SJCRH30 (cell line): ENCODE measurements around the gene UST. TPM values are rescaled to one million over a fixed set of nuclear protein-coding genes. Genes with fewer than 3 reads are reported as not detected.
"Not testable (repeated sequence)": the region's sequence is repeated elsewhere in the genome, so short reads cannot be mapped to it uniquely, and the experiment has no call there.

ENCODE experiments used
- DNase-seq, 2 experiments: peaks; one replicate each; pipeline ENCODE4 v3.0.0-alpha.2; 2015 to 2020
- H3K27ac ChIP-seq: fragments of 250-450 bp; sonication (Bioruptor Pico); 2 replicates; pipeline ENCODE4 v1.5.1; 2020; ENCODE audit warnings: mild to moderate bottlenecking, moderate library complexity
- H3K27me3 ChIP-seq: fragments of 250-450 bp; sonication (Bioruptor Pico); 2 replicates; pipeline ENCODE4 v1.5.1; 2020; ENCODE audit warnings: mild to moderate bottlenecking, moderate library complexity
- H3K36me3 ChIP-seq: fragments of 250-450 bp; sonication (Bioruptor Pico); 2 replicates; pipeline ENCODE4 v1.5.1; 2020; ENCODE audit warnings: mild to moderate bottlenecking, moderate library complexity
- H3K4me1 ChIP-seq: fragments of 250-450 bp; sonication (Bioruptor Pico); 2 replicates; pipeline ENCODE4 v1.5.1; 2020; ENCODE audit warnings: mild to moderate bottlenecking, moderate library complexity
- H3K4me3 ChIP-seq: fragments of 250-450 bp; sonication (Bioruptor Pico); 2 replicates; pipeline ENCODE4 v1.5.1; 2020; ENCODE audit warnings: mild to moderate bottlenecking, moderate library complexity
- H3K9me3 ChIP-seq: fragments of 250-450 bp; sonication (Bioruptor Pico); replicated peaks from 2 replicates; pipeline ENCODE4 v1.5.1; 2020; ENCODE audit warnings: mild to moderate bottlenecking, moderate library complexity
- total RNA-seq: library from RNA; depleted of rRNA; stranded (reverse); fragments of >200 nt; shearing (Covaris generic); gene quantifications from 2 replicates; pipeline ENCODE4 v1.2.3, GENCODE V29; 2014

Gene UST
- total RNA-seq, 1 experiment from 2014 or later: 28.9 TPM

DNA sequence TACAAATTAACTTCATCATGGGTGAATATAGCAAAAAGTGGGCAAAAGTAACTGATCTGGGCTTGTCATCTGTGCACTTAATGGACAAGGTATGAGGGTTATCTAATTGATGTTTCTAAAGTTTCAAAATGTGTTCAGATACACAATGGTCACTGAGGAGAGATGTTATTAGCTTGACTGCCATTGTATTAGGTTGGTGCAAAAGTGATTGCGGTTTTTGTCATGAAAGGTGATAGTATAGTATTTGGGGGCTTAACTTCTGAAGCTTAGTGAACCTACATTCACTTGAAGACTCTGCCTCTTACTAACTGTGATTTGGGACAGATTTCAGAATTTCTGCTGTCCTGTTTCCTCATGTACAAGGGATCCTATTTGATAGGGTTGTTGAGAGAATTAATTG, 159.6 kb downstream of the UST start:
- H3K4me3 ChIP-seq: no peak overlapping the region
- DNase-seq: no peak
- no peaks in the 10 kb centered on the region for H3K9me3 ChIP-seq
- no peak overlapping the region for H3K27ac ChIP-seq
- no peaks in the 10 kb centered on the region for H3K36me3 ChIP-seq
- H3K4me1 ChIP-seq: no peaks in the 10 kb centered on the region
- H3K27me3 ChIP-seq: no peaks in the 10 kb centered on the region

DNA sequence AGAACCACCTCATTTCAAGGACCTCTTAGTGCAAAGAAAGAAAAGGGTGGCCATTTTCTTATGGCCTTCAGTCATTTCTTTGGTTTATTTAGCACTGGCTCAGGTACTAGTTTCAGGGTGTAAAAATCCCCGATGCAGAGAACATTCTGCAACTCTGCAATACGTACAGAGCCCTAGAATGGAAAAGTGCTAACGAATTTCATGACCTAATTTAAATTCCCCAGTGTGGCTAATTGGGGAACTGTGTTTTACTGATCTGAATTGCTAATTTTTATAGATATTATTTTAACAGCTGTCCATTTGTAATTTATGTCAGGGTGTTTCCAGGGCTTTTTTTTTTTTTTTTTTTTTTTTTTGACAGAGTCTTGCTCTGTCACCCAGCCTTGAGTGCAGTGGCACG, 160.7 kb downstream of the UST start:
- H3K27me3 ChIP-seq: no peaks in the 10 kb centered on the region

DNA sequence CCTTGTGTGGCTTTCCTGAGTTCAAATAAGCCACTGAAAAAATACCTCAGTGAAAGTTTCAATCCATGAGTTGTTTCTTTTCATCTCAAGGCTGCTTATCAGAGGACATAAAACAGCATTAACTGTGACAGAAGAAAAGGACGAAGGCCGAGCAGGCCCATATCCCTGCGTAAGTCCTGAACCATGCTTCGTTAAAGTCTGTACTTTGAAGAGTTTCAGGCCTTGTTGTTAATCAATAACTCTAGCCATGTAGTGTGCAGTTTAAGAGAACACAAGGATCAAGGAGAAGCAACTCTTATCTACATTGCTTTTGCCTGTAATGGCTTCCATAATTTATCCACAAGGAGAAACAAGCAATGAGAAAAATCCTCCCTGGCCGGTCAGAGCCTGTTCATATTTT, 165.4 kb downstream of the UST start:
- no peaks in the 10 kb centered on the region for H3K4me1 ChIP-seq
- H3K4me3 ChIP-seq: no peak overlapping the region
- DNase-seq: no peak
- H3K9me3 ChIP-seq: no peaks in the 10 kb centered on the region
- H3K27me3 ChIP-seq: no peaks in the 10 kb centered on the region
- H3K27ac ChIP-seq: no peak overlapping the region
- no peaks in the 10 kb centered on the region for H3K36me3 ChIP-seq

More for the DNA sequence above, 160.7 kb downstream of the UST start:
- no peaks in the 10 kb centered on the region for H3K36me3 ChIP-seq
- no peak overlapping the region for H3K4me3 ChIP-seq
- no peaks in the 10 kb centered on the region for H3K9me3 ChIP-seq
- H3K4me1 ChIP-seq: no peaks in the 10 kb centered on the region
- no peak for DNase-seq
- H3K27ac ChIP-seq: no peak overlapping the region

DNA sequence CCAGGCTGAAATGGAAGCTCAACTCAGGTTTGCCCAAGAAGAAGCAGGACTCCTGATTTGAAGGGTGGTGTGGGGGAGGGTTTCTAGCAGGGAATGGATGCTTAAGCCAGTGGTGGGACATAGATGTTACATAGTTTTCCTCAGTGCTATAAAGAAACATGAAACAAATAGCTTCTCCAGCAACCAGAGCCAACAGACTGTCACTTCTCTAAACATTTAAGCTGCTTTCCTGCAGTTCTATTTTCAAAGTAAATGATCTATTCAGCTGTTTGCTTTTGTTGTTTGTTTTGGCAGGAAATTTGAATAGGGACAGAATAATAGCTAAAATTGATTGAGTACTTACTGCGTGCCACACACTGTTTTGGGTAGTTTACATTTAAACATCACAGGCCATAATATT, 169.0 kb downstream of the UST start:
- Histone ChIP-seq H3K4me3 (no peak overlapping the region), H3K4me1 (no peaks in the 10 kb centered on the region), H3K27me3 (no peaks in the 10 kb centered on the region), H3K36me3 (no peaks in the 10 kb centered on the region), H3K9me3 (no peaks in the 10 kb centered on the region; the same call in 1 of the 2 replicates), H3K27ac (no peak overlapping the region)
- DNase-seq: no peak

DNA sequence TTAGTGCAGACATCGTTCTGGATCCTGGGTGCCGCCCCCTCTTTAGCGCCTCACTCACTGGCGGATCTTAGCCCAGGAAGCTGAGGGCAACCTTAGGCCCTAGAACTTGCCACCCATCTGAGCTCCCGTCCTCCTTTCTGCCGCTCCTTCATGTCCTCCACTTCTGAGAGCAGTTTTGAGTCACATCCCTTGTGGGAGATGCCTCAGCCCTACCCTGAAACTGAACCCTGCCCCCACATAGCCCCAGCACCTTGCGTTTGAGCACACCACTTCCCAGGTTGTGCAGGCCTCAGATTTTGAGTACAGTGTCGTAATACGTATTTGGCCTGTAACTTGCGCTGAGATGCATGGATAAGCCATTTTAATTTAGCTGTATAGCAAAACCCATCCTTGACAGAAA, 169.7 kb downstream of the UST start:
- not testable (repeated sequence) for DNase-seq, H3K27ac ChIP-seq, H3K4me1 ChIP-seq, H3K36me3 ChIP-seq, H3K9me3 ChIP-seq, H3K4me3 ChIP-seq, H3K27me3 ChIP-seq

DNA sequence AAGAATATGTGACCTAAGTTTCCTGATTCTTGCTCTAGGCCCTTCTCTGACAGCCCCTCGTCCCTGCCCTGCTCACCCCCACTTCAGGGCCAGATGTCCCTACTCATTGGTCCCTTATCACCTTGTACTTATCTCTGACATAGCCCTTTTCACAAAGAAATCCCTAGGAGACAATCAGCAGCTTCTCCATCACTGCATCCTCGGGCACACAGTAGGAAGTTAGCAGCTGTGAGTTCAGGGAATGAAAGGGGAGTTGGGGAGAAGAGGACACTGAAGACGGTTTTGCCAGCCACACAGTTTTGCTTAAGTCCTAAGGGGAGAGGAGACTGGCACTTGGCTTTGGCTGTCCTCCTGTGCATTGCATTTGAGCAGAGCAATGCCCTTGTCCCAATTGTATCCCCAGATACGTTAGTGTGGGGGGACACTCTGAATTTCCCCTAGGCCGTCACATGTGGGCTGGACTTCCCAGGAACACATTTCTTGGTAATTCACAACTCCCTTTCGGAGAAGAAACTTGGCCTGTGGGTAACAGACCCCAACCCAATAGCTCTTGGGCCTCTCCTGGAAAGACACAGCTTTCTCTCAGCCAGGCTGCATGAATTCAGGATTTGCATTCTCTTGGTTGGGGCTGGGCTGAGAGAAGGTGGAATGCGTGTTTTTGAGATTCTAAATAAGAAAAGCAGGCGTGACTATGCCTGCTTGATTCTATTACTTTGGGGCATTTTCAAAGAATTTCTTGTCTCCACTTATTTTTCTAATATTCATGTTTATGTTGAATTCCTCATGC, 177.6 kb downstream of the UST start:
- Histone ChIP-seq H3K36me3 (no peaks in the 10 kb centered on the region), H3K27ac (no peak overlapping the region), H3K4me3 (no peak overlapping the region), H3K9me3 (no peaks in the 10 kb centered on the region), H3K4me1 (peaks cover 33% of the 10 kb centered on the region), H3K27me3 (no peaks in the 10 kb centered on the region)
- DNase-seq: no peak

DNA sequence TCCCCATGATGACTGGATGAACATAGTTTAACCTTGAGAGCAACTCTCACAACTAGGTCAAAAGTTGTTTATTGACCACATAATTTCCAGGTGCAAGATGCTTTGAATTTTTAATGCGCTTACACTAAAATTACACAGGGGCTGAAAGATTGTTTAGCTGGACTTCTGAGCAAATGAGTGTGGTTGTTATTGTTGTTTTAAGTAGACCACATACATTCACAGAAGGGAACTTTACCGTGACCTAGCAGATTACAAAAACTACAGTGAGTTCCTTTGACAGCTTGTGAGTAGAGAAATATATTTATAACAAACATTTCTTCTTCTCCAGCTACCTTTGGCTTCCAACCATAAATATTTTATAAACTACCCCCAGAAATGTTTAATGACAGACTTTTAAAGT, 178.9 kb downstream of the UST start:
- Histone ChIP-seq H3K9me3 (no peaks in the 10 kb centered on the region), H3K27ac (peak overlapping the region; percentile 23; the same call in 1 of the 2 replicates)
- peak in 1 of 2 experiments; percentile 60 for DNase-seq

DNA sequence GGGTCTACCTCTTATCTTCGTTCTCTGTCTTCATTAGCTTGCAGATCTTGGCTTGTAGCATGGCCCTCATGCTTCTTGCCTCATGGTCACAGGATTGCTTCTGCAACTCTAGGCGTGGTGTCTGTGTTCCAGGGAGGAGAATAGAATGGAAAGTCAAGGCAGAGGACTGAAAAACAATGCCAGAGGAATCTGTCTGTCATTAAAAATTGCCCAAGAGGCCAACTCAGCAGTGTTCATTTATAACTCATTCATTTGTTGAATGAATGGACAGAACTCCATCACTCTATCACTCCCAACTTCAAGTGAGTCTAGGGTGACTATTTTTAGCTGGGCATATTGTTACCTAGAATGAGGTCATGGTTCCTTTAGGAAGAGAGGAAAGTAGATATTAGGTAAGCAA, 179.6 kb downstream of the UST start:
- H3K9me3 ChIP-seq: no peaks in the 10 kb centered on the region
- no peak for DNase-seq
- peaks cover 33% of the 10 kb centered on the region for H3K4me1 ChIP-seq
- H3K36me3 ChIP-seq: no peaks in the 10 kb centered on the region
- H3K27ac ChIP-seq: no peak overlapping the region; the same call in 1 of the 2 replicates
- no peak overlapping the region for H3K4me3 ChIP-seq
- H3K27me3 ChIP-seq: no peaks in the 10 kb centered on the region

More for the DNA sequence above, 178.9 kb downstream of the UST start:
- Histone ChIP-seq H3K36me3 (no peaks in the 10 kb centered on the region), H3K4me3 (no peak overlapping the region), H3K4me1 (peaks cover 33% of the 10 kb centered on the region), H3K27me3 (no peaks in the 10 kb centered on the region)

DNA sequence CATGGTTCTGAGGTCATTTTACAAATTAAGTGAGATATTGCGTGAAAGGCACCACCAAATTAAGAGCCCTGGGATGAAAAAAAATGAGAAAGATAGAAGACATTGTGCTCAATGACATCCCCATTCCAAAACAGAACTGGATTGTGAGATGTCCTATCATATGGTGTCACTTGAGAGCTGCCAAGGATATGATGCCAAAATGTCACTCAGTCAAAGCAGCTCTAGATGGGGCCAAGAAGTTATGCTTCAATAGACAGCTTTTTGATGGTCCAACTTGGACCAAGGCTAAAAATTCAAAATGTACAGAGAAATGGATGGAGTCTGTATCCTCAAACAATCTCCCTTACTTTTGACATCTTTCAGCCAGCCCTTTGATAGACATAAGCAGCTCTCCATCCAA, 180.8 kb downstream of the UST start:
- no peak overlapping the region for H3K4me3 ChIP-seq
- no peaks in the 10 kb centered on the region for H3K36me3 ChIP-seq
- H3K9me3 ChIP-seq: no peaks in the 10 kb centered on the region
- H3K27me3 ChIP-seq: no peaks in the 10 kb centered on the region
- H3K27ac ChIP-seq: no peak overlapping the region
- H3K4me1 ChIP-seq: peaks cover 38% of the 10 kb centered on the region
- DNase-seq: no peak

DNA sequence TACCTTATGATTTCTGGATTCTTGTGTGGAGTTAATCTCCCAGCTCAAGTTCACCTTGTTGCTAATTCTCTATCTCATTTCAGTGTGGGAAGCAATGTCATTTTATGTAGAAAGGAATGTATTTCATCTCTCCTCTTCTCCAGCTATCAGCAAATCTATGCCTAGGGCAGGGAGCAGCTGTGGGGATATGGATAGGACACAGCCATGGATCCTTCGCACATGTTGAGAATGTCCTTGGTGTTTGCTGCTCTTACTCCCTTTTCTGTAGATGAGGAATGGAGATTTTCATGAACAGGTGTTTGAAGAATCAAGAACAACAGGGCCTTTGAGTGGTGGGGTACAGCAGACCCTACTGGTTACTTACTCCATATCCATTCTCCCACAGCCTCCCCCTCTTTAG, 182.0 kb downstream of the UST start:
- H3K9me3 ChIP-seq: no peaks in the 10 kb centered on the region
- no peaks in the 10 kb centered on the region for H3K36me3 ChIP-seq

DNA sequence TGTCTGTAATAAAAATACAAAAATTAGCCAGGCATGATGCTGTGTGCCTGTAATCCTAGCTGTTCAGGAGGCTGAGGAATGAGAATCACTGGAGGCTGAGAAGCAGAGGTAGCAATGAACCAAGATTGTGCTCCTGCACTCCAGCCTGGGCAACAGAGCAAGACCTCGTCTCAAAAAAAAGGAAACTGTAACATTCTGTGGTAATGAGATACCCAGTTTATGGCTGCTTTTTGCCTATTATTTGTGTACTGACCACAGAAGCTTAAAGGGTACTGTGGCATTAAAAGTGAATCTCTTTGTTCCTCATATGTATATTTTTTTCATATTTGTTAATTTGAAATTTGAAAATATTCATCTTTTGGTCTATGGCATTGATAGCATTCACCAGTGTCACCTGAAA, 185.4 kb downstream of the UST start:
- peaks cover 34% of the 10 kb centered on the region for H3K4me1 ChIP-seq
- no peak for DNase-seq
- H3K27ac ChIP-seq: peak overlapping the region; percentile 29
- H3K4me3 ChIP-seq: no peak overlapping the region
- H3K27me3 ChIP-seq: no peaks in the 10 kb centered on the region
- H3K36me3 ChIP-seq: no peaks in the 10 kb centered on the region
- H3K9me3 ChIP-seq: no peaks in the 10 kb centered on the region

More for the DNA sequence above, 182.0 kb downstream of the UST start:
- H3K27ac ChIP-seq: peak overlapping the region; percentile 46
- no peaks in the 10 kb centered on the region for H3K27me3 ChIP-seq
- H3K4me3 ChIP-seq: no peak overlapping the region
- H3K4me1 ChIP-seq: peaks cover 48% of the 10 kb centered on the region
- DNase-seq: peak; percentile 75 to 87

DNA sequence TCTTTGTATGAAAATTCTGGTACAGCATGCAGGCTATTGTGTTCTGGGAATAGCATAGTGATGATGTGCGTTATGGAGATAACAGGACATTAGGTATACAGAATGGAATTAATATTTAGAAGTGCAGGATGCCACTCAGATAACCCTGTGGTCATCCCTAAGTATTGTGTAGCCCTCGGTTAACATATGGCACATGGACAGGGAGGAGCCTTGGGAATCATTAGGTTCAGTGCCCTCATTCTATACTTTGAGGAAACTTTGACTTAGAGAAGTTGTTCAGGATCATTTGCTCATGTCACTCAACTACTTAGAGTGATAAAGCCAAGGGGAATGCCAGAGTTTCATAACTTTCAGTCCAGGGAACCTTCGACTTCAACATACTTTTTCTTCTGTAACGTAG, 185.9 kb downstream of the UST start:
- Histone ChIP-seq H3K4me1 (peaks cover 34% of the 10 kb centered on the region), H3K9me3 (no peaks in the 10 kb centered on the region), H3K36me3 (no peaks in the 10 kb centered on the region), H3K4me3 (no peak overlapping the region), H3K27me3 (no peaks in the 10 kb centered on the region), H3K27ac (peak overlapping the region; percentile 29)
- peak; percentile 42 to 76 for DNase-seq

DNA sequence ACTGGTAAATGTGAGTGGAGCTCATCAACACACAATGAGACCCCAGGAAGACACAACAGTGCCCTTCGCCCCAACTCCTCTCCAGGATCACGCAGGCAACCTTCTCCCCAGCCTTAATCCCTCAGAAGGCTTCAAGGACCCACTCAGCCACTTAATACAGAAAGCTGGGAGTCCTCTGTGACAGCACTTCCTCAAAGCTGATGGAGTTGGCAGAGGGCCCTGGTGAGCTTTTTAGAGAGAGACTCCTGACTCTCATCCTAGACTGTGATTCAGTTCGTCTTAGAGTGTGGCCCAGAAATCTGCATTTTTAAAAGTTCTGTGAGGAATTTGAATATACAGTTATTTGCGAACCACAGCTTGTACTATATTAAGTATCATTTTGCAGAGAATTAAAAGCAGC, 187.7 kb downstream of the UST start:
- H3K27me3 ChIP-seq: no peaks in the 10 kb centered on the region
- DNase-seq: no peak
- no peaks in the 10 kb centered on the region for H3K36me3 ChIP-seq
- H3K4me3 ChIP-seq: no peak overlapping the region
- no peak overlapping the region for H3K27ac ChIP-seq
- peaks cover 21% of the 10 kb centered on the region for H3K4me1 ChIP-seq
- H3K9me3 ChIP-seq: no peaks in the 10 kb centered on the region

DNA sequence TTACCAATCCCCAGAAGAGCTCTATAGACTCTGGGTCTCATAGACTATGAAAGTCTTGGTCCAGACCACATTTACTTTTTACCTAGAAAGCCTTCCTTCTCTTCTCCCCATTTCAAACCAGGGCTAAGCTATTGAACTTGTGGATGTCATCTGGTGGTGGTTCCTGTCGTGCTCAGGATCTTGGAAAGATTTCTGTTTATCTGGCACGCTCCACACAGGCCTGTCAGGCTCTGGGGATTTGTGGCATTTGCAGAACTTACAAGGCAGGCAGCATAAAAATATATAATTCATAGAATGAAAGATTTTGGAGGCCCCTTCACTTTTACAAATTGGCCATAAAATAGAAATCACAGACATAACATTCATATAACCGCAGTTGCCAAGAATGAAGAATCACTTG, 188.1 kb downstream of the UST start:
- H3K4me3 ChIP-seq: no peak overlapping the region
- H3K4me1 ChIP-seq: peaks cover 21% of the 10 kb centered on the region
- no peaks in the 10 kb centered on the region for H3K9me3 ChIP-seq
- no peak for DNase-seq
- H3K36me3 ChIP-seq: no peaks in the 10 kb centered on the region
- H3K27ac ChIP-seq: no peak overlapping the region
- H3K27me3 ChIP-seq: no peaks in the 10 kb centered on the region

DNA sequence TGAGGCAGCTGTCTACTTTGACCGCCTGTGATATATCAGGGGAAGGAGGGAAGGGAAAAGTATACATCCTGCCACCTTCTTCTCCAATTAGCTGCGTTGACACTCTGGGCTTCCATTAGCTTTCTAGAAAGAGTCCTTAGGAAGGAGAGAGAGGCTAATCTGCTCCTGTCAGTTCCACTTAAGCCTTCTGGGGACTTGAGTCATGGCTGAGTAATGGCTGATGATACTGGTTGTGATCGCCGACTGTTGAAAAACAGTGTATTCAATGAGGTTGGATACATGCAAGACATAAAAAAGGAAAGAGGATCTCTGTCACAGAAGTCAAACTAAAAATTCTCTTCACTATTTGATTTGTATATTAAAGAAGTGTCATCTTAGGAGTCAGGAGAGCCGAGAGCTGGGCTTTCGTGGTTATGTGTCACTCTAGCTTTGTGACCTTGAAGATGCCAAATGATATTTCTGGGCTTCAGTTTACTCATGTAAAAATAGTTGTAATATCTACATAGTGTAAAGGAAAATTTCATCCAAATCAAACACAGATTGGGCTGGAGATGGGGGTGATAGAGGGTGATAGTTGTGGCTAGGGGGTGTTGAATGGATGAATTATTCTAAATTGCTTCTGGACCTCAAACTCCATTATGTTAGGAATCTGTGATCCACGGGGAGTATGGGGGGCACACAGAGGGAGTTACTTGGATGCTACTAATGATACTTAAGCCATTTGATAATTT, 189.0 kb downstream of the UST start:
- H3K4me3 ChIP-seq: no peak overlapping the region
- H3K4me1 ChIP-seq: peaks cover 21% of the 10 kb centered on the region
- H3K27ac ChIP-seq: no peak overlapping the region
- H3K27me3 ChIP-seq: no peaks in the 10 kb centered on the region
- no peak for DNase-seq
- no peaks in the 10 kb centered on the region for H3K36me3 ChIP-seq
- no peaks in the 10 kb centered on the region for H3K9me3 ChIP-seq
